ENCODE results near the gene CFP.

The CFP gene

DNA sequence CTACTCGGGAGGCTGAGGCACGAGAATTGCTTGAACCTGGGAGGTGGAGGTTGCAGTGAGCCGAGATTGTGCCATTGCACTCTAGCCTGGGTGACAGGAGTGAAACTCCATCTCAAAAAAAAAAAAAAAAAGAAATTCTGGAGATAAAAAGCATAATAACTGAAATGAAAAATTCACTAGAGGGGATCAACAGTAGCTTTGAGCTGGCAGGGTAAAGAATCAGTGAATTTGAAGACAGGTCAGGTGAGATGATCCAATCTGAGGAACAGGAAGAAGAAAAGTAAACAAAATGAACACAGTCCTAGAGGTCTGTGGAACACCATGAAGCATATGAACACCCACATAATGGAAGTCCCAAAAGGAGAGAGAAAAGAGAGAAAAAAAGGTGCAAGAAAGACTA is 32.5 kb downstream of the CFP start:
- DNase-seq, result no peak

DNA sequence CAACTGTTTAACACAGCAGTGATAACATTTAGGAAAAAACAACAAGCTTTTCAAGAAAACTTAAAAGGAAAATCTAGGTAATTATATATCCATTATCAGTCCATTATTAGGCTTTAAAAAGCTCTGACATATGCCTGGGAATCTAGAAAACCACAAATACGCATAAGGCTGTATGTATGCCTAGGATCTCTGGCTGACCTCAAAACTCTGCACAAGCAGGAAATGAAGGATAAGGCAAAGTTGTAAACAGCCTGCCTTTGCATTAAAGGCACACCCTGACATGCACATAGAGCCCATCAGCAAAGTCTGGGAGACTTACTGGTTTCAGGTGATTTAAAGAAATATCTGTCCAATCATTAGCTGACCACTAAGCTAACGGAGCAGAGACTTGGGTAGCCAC is 33.5 kb downstream of the CFP start:
- no peak for DNase-seq

DNA sequence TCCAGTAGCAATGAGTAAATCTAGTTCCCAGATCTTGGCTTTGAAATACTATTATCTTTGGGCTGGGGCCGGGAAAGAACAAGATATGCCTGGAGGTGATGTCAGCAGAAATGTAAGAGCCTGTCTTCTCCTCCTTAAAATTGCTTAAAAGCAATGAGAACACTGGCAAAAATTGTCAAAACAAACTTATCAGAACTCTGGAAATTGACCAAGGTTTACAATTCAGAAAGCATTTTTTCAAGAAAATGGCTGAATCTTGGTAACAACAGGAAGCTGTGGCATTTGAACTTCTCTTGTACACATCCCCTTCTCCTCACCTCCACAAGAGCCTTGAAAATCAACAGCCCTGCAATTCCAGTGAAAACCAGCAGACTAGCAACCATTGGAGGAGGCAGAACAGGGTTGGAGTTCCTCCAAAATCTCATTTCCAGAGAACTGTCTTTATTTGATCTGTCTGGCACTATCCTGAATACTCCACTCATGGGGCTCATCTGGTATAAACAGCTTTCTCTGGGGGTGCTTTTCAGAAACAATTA is 33.9 kb downstream of the CFP start:
- DNase-seq, result no peak

DNA sequence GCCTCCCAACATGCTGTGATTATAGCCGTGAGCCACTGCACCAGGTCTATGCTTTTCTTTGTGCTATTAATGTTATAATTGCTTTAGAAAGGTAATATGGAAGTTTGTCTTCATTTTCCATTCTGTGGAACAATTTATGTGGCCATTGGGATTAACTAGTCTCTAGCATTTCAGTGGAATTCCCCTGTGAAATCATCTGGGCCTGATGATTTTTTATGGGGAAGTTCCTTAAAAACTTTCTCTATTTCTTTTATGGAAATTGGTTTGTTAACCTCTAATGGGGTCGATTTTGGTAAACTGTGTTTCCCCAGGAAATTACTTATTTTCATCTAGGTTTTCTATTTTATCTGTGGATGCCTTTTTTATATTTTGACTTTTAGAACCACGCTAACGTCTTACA is 36.2 kb downstream of the CFP start:
- no peak for DNase-seq

DNA sequence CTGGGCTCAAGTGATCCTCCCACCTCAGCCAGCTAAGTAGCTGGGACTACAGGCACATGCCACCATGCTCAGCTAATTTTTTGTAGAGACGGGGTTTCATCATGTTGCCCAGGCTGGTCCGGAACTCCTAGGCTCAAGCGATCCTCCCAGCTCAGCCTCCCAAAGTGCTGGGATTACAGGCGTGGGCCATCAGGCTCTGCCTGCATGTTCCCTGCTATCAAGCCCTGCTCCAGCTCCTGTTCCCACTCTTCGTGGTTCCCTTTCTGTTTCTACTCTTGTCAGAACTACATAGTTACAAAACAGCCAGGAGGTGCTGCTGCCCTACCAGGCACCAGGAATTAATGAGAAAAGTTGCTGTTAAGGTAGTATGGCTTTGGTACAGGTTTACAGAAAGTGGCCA is 38.7 kb downstream of the CFP start:
- DNase-seq, result no peak

DNA sequence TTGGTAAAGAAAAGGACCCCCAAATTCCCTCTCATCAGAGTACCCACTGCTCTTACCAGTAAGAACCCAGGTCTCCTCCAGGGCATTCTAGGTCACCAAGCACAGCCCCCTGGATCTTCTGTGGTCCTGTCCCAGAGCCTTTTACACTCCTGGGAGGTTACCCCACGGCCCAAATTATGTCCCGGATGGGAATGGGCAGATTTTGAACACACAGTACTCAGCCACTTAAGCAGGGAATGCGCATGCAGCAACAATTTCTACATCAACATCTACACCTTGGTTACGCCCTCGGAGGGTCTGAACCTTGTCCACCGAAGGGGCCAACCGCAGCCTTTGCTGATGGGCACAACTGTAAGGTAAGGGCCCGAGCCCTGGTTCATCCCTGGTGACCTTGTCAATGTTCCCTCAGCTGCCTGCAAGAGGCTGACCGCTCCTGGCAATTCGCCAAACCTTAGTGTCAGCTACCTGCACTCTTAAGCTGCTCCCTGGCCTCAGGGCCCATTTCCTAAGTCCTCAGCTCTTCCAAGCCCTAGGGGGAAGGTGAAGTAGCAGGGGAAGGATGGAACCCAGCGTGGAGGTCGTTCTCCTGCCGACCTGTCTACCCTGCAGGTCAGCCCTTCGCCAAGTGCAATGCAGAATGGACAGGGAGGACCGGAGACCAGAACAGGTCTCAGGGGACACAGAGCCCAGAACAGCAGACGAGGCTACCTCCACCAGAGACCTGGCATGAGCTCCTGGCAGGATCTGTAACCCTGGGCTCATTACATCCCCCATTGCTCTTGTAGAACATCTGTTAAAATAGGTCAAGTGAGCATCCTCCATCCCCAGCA is 41.6 kb downstream of the CFP start:
- DNase-seq, result no peak

DNA sequence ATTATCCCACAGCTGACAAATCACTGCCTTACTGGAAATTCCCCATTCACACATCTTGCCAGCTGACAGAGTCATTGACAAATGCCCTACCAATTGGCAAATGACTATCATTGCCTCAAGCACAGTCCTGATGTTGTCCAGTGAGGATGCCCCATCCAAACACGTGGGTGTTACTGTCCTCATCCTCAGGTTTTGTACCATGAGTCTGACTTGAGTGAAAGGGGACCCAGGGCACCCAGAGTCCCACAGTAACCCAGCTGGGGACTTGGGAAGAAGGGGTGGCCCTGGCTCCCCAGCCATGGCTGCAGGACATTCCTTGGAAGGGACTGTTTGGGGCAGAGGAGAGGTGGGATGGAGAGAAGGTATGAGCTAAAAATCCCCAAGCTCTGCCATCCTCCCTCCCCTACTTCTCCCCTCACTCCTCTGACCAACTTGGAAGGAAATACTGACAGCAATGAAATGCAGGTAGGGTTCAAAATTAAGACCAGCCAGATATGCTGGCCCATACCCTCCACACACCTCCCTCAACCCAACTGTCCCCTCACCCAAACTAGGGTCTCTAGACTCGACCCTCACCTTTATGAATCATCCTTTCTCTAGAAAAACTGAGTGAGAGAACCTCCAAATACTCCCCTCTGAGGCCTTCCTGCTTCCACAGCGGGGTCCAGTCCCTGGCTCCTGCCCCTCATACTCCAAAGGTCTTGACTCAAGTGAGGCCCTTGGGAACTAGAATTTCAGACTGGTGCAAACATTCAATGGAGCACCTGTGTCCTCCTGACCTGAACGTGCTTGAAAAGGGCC is 42.4 kb downstream of the CFP start:
- no peak for DNase-seq

DNA sequence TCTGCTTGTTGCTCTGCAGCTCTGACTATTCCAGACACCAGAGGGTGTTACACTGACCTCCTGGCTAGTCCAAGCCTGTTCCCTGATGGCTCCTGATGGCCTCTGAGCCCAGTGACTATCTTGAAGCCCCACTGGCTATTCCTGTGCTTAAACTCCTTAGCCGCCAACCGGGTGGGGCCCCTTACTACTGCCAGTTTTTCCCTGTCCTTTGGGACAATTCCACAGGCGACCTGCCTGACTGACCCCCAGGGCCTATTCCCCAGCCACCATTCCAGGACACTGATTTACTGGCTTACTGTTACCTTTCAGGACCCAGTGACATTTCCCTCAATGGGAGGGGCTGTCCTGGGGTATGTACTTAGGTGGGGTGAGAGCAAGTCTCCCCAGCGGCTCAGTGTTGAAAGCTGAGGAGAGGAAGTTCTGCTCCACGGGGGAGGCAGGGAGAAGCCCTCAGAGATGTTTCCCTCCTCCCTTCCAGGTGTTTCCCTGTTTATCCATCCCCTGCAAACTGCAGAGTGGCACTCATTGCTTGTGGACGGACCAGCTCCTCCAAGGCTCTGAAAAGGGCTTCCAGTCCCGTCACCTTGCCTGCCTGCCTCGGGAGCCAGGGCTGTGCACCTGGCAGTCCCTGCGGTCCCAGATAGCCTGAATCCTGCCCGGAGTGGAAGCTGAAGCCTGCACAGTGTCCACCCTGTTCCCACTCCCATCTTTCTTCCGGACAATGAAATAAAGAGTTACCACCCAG is 43.5 kb downstream of the CFP start:
- no peak for DNase-seq

DNA sequence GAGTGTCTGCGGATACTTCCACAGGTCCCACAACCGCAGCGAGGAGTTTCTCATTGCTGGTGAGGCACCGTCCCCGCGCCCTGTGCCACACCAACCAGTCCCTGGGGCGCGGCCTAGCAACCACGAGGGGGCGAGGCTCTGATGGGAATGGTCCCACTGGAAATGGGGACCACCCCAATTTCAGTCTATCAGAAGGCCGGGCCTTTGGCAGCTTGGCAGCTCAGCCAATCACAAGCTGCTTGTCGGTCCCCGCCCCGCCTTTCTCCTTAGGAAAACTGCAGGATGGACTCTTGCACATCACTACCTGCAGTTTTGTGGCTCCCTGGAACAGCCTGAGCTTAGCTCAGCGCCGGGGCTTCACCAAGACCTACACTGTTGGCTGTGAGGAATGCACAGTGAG is 44.5 kb downstream of the CFP start:
- no peak for DNase-seq

DNA sequence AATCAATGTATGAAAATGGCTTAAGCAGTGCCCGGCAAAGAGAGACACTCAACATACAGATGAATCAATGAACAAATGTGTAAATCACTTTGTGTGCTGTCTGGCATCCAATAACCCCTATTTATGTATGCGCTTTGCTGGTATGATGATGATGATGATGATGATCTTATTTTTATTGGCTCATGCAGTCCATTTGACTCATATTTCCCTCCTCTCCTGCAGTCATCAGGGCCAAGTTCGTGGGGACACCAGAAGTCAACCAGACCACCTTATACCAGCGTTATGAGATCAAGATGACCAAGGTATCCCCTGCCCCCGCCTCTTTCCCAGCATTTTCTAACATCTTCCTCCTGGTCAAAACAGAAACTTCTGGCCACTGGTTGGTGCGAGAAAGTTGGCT is 45.0 kb downstream of the CFP start:
- no peak for DNase-seq

DNA sequence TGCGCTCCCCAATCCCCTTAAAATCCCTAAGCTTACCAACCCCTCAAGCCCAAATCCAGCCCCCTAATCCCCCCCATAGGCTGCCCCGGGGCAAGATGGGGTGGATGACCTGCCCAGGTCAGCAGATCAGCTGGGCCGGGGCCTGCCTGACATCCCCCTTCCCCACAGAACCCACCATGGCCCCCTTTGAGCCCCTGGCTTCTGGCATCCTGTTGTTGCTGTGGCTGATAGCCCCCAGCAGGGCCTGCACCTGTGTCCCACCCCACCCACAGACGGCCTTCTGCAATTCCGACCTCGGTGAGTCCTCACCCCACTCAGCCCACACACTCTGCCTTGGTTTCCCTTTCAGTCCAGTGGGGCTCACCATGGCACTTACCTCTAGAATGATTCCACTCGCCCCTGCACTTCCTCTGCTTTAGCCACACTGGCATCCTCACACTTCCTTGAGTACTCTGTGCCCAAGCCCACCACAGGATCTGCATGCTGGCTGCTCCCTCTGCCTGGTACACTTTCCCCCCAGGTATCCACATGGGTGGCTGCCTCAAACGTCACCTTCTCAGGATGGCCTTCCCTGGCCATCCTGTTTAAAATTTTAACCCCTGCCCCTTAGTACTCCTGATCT is 46.4 kb downstream of the CFP start:
- DNase-seq, result no peak

DNA sequence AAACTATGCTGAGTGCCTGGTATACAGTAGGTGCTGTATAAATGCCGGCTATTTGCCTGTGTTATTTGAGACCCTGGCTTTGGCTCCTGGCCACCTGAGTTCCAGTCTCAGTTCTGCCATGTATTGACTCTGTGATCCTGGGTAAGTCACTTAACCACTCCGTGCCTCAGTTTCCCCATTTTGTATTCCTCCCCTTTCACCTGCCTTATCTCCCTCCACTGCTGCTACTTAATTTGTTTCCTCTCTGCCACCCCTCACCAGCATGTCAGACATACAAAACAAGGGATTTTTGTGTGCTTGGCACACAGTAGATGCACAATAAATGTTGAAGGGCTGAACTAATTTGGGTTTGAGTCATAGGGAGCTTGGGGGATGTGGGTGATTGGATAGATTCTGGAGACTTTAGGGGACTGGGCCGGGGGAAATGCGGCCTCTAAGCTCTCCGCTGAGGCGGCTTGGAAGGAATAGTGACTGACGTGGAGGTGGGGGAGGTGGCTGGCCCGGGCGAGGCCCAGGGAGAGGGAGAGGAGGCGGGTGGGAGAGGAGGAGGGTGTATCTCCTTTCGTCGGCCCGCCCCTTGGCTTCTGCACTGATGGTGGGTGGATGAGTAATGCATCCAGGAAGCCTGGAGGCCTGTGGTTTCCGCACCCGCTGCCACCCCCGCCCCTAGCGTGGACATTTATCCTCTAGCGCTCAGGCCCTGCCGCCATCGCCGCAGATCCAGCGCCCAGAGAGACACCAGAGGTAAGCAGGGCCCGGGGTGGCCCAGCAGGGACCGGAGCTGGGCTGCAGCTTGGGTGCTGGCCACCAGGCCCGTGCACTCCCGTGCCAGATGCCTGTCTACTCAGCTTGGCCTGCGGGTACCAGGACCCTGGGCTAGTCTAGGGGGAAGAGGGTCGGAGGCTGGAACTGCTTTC is 47.7 kb downstream of the CFP start, which contains the start of gene TIMP1:
TSS of gene TIMP1 (plus strand) at position 706 of the 917 bp plus-strand sequence. CDS start 980 bp downstream, outside the sequence.
- peak; percentile 36 to 57 (median 48) for DNase-seq

DNA sequence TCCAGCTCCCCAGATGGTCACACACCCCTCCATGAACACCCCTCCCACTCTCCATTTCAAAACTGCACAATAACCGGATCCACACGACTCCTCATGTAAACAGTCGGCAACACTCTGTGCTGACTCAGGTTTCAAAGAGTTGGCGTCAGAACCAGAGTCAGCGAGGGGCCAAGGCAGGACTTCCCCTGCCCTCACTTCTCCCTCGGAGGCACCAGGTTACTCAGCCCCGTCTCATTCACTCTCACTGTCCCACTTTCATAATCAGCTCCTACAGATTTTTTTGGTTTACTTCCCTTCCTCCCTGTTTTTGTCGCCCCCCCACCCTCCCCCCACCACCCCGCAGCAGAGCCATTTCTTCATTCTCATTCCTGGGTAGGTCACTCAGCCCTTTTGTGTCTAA is 50.2 kb downstream of the CFP start:
- DNase-seq, result no peak

DNA sequence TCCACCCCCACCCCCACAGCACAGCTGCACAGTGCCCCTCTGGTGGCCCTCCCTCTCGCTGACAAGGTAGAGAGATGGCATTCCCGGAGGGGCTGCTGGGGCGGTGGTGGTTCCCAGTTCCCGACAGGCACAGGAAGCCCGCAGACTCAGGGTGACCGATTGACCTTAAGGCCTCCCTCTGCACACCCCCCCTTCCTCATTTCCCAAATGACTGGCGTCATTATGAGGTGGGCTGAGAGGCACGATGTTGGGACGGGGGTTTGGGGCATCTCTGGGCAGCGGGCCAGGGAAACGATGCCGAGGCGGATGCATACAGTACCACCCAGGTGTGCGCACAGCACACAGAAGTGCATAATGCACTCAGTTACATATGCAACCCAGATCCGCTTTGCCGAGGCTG is 51.0 kb downstream of the CFP start:
- DNase-seq, result no peak

DNA sequence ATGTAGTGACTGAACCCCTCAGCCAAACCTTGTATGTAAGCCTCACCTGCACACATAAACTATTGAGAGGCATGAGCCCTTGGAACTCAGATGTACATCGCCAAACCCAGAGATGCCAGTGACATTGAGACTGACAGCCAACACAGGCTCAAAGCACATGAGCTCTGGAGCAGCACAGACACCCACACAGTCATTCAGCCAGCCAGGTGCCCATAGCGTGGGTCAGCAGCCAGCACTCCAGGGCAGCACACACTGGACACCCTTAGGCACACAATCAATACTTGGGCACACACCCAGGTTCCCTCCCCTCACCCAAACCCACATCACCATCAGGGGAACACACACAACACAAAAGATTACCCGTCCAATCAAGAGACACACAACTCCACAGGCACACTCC is 51.8 kb downstream of the CFP start:
- no peak for DNase-seq

DNA sequence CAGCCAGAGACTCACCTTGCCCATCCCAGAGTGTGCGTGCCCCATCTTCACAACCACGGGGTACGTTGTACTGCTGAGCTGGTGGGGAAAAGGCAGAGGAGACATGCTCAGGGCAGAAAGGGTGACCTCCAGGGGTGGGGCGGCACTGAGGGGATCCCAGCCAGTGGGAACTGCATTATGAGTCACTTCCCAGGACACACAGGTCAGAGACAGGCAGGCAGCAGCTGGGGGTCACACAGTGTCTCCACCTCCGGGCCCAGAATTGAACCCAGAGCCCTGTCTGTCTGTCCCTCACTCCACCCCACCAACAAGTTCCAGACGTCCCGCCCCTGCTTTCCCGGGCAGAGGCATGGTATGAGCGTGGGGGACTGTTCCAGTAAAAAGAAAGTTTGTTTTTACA is 52.3 kb downstream of the CFP start:
- DNase-seq, result no peak

DNA sequence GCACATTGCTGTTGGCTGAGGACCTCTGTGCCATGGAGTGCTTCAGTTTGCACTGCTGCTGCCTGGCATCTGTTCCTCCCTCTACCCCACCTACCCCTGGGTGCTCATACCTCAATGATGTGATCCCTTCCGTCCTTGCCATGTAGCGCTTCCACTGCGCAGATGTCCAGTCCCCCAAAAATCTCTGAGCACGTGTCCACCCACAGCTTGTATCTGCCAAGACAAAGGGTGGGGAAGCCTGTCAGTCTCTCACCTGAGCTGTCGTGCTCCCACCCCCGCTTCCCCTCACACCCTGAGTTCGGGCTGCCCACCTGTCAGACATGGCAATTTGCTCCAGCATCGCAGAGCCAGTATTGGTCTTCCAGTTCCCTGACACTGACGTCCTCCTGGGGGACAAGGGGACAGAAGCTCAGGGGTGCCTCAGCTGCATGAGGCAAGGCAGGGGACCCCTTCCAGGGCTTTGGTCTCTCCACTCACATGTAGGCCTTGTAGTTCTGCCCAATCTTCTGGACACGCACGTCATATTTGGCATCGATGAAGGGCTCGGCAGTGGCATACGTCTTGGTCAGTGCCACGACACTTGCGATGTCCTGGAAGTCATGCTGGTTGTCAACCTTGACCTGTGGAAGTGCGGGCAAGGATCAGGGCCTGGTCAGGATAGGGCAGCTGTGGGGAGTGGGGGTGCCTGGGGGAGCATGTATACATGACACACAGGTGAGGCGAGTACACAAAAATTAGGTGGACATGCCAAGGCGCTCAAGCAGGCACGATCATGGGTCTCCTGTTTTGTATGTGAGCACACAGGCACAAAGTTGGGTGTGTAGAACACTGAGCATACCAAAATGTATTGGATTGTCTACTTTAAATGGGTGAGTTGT is 53.5 kb downstream of the CFP start:
- no peak for DNase-seq

DNA sequence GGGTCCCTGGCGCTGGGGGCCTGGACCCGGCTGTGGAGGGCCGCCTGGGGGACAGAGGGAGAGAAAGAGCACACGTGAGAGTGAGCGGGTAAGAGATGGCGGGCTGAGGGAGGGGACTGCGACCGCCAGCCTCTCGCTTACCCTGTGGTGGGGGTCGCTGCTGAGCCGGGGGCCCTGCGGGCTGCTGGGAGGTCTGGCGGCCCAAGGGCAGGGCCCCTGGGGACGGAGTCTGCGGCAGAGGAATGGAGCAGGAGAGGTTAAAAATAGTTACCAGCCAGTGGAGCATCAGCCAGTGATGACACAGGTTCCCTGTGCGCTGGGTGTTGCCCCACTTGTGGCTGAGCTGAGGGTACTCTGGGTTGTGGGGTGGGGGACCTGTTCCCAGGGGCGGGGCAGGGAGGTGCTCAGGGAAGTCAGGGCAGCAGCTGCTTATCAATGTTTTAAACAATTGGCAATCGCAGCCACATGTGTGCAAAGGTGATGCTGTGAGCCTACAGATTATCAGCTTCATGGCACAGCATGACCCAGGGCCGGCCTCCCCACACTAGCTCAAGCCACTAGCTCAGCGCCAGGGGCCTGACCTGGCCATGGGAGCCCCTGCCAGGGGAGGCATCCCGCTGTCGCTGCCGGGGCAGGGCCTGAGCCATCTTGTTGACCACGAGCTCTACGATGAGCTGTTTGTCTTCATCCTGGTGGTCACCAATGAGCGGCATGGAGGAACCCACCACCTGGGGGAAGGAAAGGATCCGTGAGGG is 55.0 kb downstream of the CFP start:
- DNase-seq, result no peak

DNA sequence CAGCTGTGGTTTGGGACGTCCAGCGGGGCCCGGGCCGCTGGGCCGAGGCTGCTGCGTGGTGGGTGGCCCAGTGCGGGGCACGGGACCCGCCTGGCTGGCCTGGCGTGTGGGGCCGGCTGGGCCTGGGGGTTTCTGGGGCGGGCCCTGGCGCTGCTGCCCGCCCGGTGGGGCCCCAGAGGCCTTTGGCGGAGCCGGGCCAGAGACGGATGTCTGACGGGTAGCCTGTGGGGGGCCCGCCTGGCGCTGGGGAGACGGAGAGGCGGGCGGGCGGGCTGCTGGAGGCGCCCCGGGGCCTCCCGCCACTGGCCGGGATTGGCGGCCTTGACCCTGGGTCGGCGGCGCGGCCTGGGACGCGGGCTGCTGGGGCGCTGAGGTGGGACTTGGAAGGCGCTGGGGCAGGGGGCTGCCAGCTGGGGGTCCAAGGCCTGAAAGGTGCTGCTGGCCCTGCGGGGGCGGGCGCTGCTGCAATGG is 55.6 kb downstream of the CFP start:
- DNase-seq, result no peak

All from activated CD4-positive, CD25-positive, alpha-beta regulatory T cell (primary cell).